ENCODE data around the gene ARG2.

The ARG2 gene

GRCh38 chr14:67673451-67673850, 53.7 kb downstream of the ARG2 start:
- Histone ChIP-seq H3K4me3 (ENCODE audit: low read length) (peak overlapping the region; percentile 95), H3K27ac (ENCODE audit: low read depth, low read length) (no peak overlapping the region), H3K4me2 (ENCODE audit: low read length) (peak overlapping the region; percentile 88)

DNA sequence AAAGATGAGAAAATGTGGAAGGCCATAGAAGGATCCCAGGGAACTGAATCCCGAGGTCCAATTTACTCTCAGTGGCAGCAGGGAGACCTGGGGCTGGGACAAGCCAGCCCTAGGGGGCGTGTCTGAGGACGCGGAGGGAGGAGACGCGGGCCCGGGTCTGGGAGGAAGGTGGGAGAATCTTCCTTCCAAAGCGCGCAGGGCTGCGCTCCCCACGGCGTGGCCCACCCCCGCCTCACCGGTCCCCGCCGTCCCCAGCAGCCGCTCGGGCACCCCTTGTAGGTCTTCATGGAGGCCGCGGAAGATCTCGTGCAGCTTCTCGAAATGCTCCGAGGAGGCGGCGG, 54.4 kb downstream of the ARG2 start:
- H3K27ac ChIP-seq (ENCODE audit: low read depth, low read length): peak overlapping the region; percentile 61
- peaks cover 52% of the 10 kb centered on the region for H3K79me2 ChIP-seq (ENCODE audit: control insufficient read depth, low read length)

More at GRCh38 chr14:67673451-67673850, 53.7 kb downstream of the ARG2 start:
- H3K79me2 ChIP-seq (ENCODE audit: control insufficient read depth, low read length): peaks cover 58% of the 10 kb centered on the region
- H3K9me3 ChIP-seq (ENCODE audit: control insufficient read depth, insufficient read depth, low read length): no peaks in the 10 kb centered on the region
- H3K36me3 ChIP-seq (ENCODE audit: control insufficient read depth, low read length): peaks cover 17% of the 10 kb centered on the region
- no peaks in the 10 kb centered on the region for H3K9me2 ChIP-seq (replicated peaks; ENCODE audit: control insufficient read depth, low read length)
- no peaks in the 10 kb centered on the region for H3K27me3 ChIP-seq (ENCODE audit: control insufficient read depth, low read length)
- H3K4me1 ChIP-seq (ENCODE audit: control insufficient read depth, low read length): peaks cover 39% of the 10 kb centered on the region
- H4K20me1 ChIP-seq (ENCODE audit: control insufficient read depth, insufficient read depth, low read depth, low read length): peaks cover 6% of the 10 kb centered on the region; the same call in 1 of the 2 replicates
- TF ChIP-seq, protein P1, sequence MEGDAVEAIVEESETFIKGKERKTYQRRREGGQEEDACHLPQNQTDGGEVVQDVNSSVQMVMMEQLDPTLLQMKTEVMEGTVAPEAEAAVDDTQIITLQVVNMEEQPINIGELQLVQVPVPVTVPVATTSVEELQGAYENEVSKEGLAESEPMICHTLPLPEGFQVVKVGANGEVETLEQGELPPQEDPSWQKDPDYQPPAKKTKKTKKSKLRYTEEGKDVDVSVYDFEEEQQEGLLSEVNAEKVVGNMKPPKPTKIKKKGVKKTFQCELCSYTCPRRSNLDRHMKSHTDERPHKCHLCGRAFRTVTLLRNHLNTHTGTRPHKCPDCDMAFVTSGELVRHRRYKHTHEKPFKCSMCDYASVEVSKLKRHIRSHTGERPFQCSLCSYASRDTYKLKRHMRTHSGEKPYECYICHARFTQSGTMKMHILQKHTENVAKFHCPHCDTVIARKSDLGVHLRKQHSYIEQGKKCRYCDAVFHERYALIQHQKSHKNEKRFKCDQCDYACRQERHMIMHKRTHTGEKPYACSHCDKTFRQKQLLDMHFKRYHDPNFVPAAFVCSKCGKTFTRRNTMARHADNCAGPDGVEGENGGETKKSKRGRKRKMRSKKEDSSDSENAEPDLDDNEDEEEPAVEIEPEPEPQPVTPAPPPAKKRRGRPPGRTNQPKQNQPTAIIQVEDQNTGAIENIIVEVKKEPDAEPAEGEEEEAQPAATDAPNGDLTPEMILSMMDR (IDR thresholded peaks at IDR 0.05; ENCODE audit: low read depth, low read length, poor library complexity, severe bottlenecking): no peak
- no peak for TF ChIP-seq EZH2phosphoT487 (IDR thresholded peaks at IDR 0.05; ENCODE audit: borderline replicate concordance, low read length)
- peaks cover 9% of the 10 kb centered on the region for H3F3A ChIP-seq (ENCODE audit: control insufficient read depth, insufficient read depth)

GRCh38 chr14:67674480-67675218, 54.9 kb downstream of the ARG2 start, which contains the start of gene VTI1B:
VTI1B (minus strand) TSS chr14:67674632; CDS start chr14:67674489, 143 bp downstream.
- Histone ChIP-seq H3K4me3 (ENCODE audit: low read length) (peak within 1 kb of the TSS; percentile 95), H3K9me3 (ENCODE audit: control insufficient read depth, insufficient read depth, low read length) (no peaks in the 10 kb centered on the region), H3K27ac (ENCODE audit: low read depth, low read length) (peak within 1 kb of the TSS; percentile 61), H4K20me1 (ENCODE audit: control insufficient read depth, insufficient read depth, low read depth, low read length) (peaks cover 6% of the 10 kb centered on the region; the same call in 1 of the 2 replicates), H3K4me2 (ENCODE audit: low read length) (peak within 1 kb of the TSS; percentile 88), H3K4me1 (ENCODE audit: control insufficient read depth, low read length) (peaks cover 31% of the 10 kb centered on the region), H3F3A (ENCODE audit: control insufficient read depth, insufficient read depth) (peaks cover 6% of the 10 kb centered on the region), H3K9me2 (replicated peaks; ENCODE audit: control insufficient read depth, low read length) (no peaks in the 10 kb centered on the region), H3K79me2 (ENCODE audit: control insufficient read depth, low read length) (peaks cover 48% of the 10 kb centered on the region), H3K27me3 (ENCODE audit: control insufficient read depth, low read length) (no peaks in the 10 kb centered on the region), H3K36me3 (ENCODE audit: control insufficient read depth, low read length) (peaks cover 24% of the 10 kb centered on the region)
- TF ChIP-seq, protein P1 (IDR thresholded peaks at IDR 0.05; ENCODE audit: low read depth, low read length, poor library complexity, severe bottlenecking): peak; percentile 24
- TF ChIP-seq EZH2phosphoT487 (IDR thresholded peaks at IDR 0.05; ENCODE audit: borderline replicate concordance, low read length): no peak

More for the DNA sequence above, 54.4 kb downstream of the ARG2 start:
- peak overlapping the region; percentile 88 for H3K4me2 ChIP-seq (ENCODE audit: low read length)
- peaks cover 6% of the 10 kb centered on the region for H3F3A ChIP-seq (ENCODE audit: control insufficient read depth, insufficient read depth)
- H4K20me1 ChIP-seq (ENCODE audit: control insufficient read depth, insufficient read depth, low read depth, low read length): peaks cover 6% of the 10 kb centered on the region; the same call in 1 of the 2 replicates
- H3K9me3 ChIP-seq (ENCODE audit: control insufficient read depth, insufficient read depth, low read length): no peaks in the 10 kb centered on the region
- peaks cover 23% of the 10 kb centered on the region for H3K36me3 ChIP-seq (ENCODE audit: control insufficient read depth, low read length)
- no peaks in the 10 kb centered on the region for H3K27me3 ChIP-seq (ENCODE audit: control insufficient read depth, low read length)
- H3K4me1 ChIP-seq (ENCODE audit: control insufficient read depth, low read length): peaks cover 33% of the 10 kb centered on the region
- H3K9me2 ChIP-seq (replicated peaks; ENCODE audit: control insufficient read depth, low read length): no peaks in the 10 kb centered on the region
- TF ChIP-seq, protein P1 (IDR thresholded peaks at IDR 0.05; ENCODE audit: low read depth, low read length, poor library complexity, severe bottlenecking): peak; percentile 40
- TF ChIP-seq EZH2phosphoT487 (IDR thresholded peaks at IDR 0.05; ENCODE audit: borderline replicate concordance, low read length): no peak
- H3K4me3 ChIP-seq (ENCODE audit: low read length): peak overlapping the region; percentile 95
